GM12878 (cell line): ENCODE measurements around the gene RREB1. TPM values are rescaled to one million over a fixed set of nuclear protein-coding genes. Genes with fewer than 3 reads are reported as not detected.

Experiments used
- ATAC-seq: fragments of 200-7000 bp; cut with Tn5 transposase; 3 replicates; pipeline ENCODE4 v1.9.1; 2020; ENCODE audit warnings: mild to moderate bottlenecking, moderate library complexity
- BruUV-seq: library from RNA; stranded (reverse); fragments of 400-500 nt; replicated peaks from 2 replicates; lab custom pipeline; 2021; lab: Mats Ljungman, UMichigan
- CTCF ChIA-PET: fragments of 300-600 bp; sonication (Branson Sonifier 250); formaldehyde crosslinking; extraction: SDS; loops from one replicate; lab custom pipeline; 2021; ENCODE audit warnings: inconsistent platforms; lab: Yijun Ruan, JAX
- POLR2A ChIA-PET: fragments of 350-600 bp; formaldehyde crosslinking; extraction: SDS; loops from one replicate; lab custom pipeline; 2021; ENCODE audit warnings: inconsistent platforms; lab: Charles Lee
- RAD21 ChIA-PET: fragments of 300-600 bp; sonication (Branson Sonifier 250); formaldehyde crosslinking; loops from one replicate; lab custom pipeline; 2023; ENCODE audit warnings: antibody characterized with exemption; ENCODE audit not compliant: unreplicated experiment; lab: Charles Lee
- SMC1A ChIA-PET: fragments of 300-600 bp; sonication (Branson Sonifier 250); formaldehyde crosslinking; loops from one replicate; lab custom pipeline; 2023; ENCODE audit not compliant: unreplicated experiment, uncharacterized antibody; lab: Charles Lee
- DNase-seq: peaks from one replicate; pipeline ENCODE4 v3.0.0-alpha.2; 2011; ENCODE audit warnings: low read depth, low spot score
- FAIRE-seq: peaks from 3 replicates; lab custom pipeline; 2011; peaks lifted over from hg19 to GRCh38; lab: Jason Lieb, UNC
- H2AFZ ChIP-seq: 2 replicates; pipeline ENCODE4 v1.6.0; 2011; ENCODE audit warnings: low read depth, low read length, control low read depth; ENCODE audit not compliant: control insufficient read depth
- H3K27ac ChIP-seq: 2 replicates; pipeline ENCODE4 v1.5.1; 2011; ENCODE audit warnings: control low read depth; ENCODE audit not compliant: control insufficient read depth, insufficient read depth
- H3K27me3 ChIP-seq, 2 experiments: replicated peaks in 1 of 2; 2 replicates each; pipeline versions ENCODE4 v1.6.0 to v1.6.1; 2011; ENCODE audit warnings: low read length in 1 of 2; ENCODE audit not compliant: control insufficient read depth in 2 of 2, insufficient read depth in 2 of 2
- H3K36me3 ChIP-seq, 2 experiments: 2 replicates each; pipeline ENCODE4 v1.5.1; 2011; ENCODE audit warnings: low read length in 1 of 2; ENCODE audit not compliant: control insufficient read depth in 2 of 2, insufficient read depth in 2 of 2
- H3K4me1 ChIP-seq: 2 replicates; pipeline ENCODE4 v1.6.1; 2011; ENCODE audit warnings: mild to moderate bottlenecking, low read length, moderate library complexity, mixed read lengths; ENCODE audit not compliant: control insufficient read depth, insufficient read depth
- H3K4me2 ChIP-seq: 2 replicates; pipeline ENCODE4 v1.6.0; 2011; ENCODE audit warnings: control low read depth; ENCODE audit not compliant: control insufficient read depth, insufficient read depth
- H3K4me3 ChIP-seq: fragments of 200-600 bp; sonication (generic); 2 replicates; pipeline ENCODE4 v1.5.1; 2016
- H3K79me2 ChIP-seq: 2 replicates; pipeline ENCODE4 v1.6.0; 2011; ENCODE audit warnings: low read length; ENCODE audit not compliant: control insufficient read depth, insufficient read depth
- H3K9ac ChIP-seq: 2 replicates; pipeline ENCODE4 v1.8.0; 2011; ENCODE audit warnings: low read length, control low read depth, mixed read lengths; ENCODE audit not compliant: control insufficient read depth, insufficient read depth
- H3K9me3 ChIP-seq: replicated peaks from 3 replicates; pipeline ENCODE4 v1.5.1; 2011; ENCODE audit warnings: mild to moderate bottlenecking, low read length; ENCODE audit not compliant: control insufficient read depth, insufficient read depth
- H4K20me1 ChIP-seq: 2 replicates; pipeline ENCODE4 v1.6.0; 2011; ENCODE audit not compliant: control insufficient read depth, insufficient read depth
- CHD2 ChIP-seq: IDR thresholded peaks from 2 replicates; pipeline ENCODE4 v1.6.1; 2011; ENCODE audit warnings: low read depth, low read length, improper control_type of control experiment, borderline replicate concordance
- MXI1 ChIP-seq: fragments of 150-350 bp; IDR thresholded peaks from 2 replicates; pipeline ENCODE4 v1.6.1; 2011; ENCODE audit warnings: low read depth, mild to moderate bottlenecking, inconsistent platforms, low read length, improper control_type of control experiment
- SIN3A ChIP-seq: IDR thresholded peaks from 2 replicates; pipeline ENCODE4 v1.6.1; 2012; ENCODE audit warnings: low read depth, low read length, improper control_type of control experiment
- WGBS: methylation state at CpG from one replicate; pipeline ENCODE4 v1.1.6; 2016; ENCODE audit warnings: low lambda C conversion rate; ENCODE audit not compliant: insufficient replicate concordance, insufficient coverage; ENCODE audit errors: missing lambda C conversion rate; 5-methylcytosine and 5-hydroxymethylcytosine counted together
- in situ Hi-C: fragments of 300-500 bp; cut with MboI; formaldehyde crosslinking; loops from 9 replicates; pipeline ENCODE4 v1.14.3; 2018; ENCODE audit warnings: mixed read lengths
- intact Hi-C: fragments of 100-400 bp; cut with micrococcal nuclease; formaldehyde crosslinking; loops from one replicate; pipeline ENCODE4 v1.14.2; 2022; ENCODE audit not compliant: unreplicated experiment
- polyA plus RNA-seq, 11 experiments: library from polyadenylated mRNA; depleted of rRNA in 4 of 11; unstranded in 6 of 11; stranded (reverse) in 5 of 11; fragments of >200 nt; fragmentation: Nextera tagmentation in 4 of 11; fragmentation: Illumina TruSeq in 1 of 11; extraction: Ambion mirVana in 4 of 11; extraction: Trizol in 1 of 11; gene quantifications; 1 replicate in 1 of 11; 2 replicates in 10 of 11; pipeline versions ENCODE4 v1.2.1 to v1.2.3, GENCODE V29; 2011 to 2016; ENCODE audit warnings: inconsistent platforms in 2 of 11, missing spikeins in 2 of 11, low read depth in 1 of 11
- total RNA-seq, 4 experiments: library from RNA; depleted of rRNA in 3 of 4; stranded (reverse); fragments of >200 nt in 3 of 4; fragmentation: Illumina TruSeq in 1 of 4; extraction: Trizol in 1 of 4; gene quantifications; 2 replicates each; pipeline versions ENCODE4 v1.2.1 to v1.2.3, GENCODE V29; 2013 to 2021
- TF ChIP-seq, protein P1 (sequence below): IDR thresholded peaks from 2 replicates; pipeline ENCODE4 v1.6.1; 2011; ENCODE audit warnings: low read depth, low read length, improper control_type of control experiment, borderline replicate concordance
- TF ChIP-seq, protein P2 (sequence below): IDR thresholded peaks from 2 replicates; pipeline ENCODE4 v1.6.1; 2012; ENCODE audit warnings: mild to moderate bottlenecking, low read depth, low read length

Gene RREB1
- total and polyA plus RNA-seq, 10 of the 15 experiments (the other 5 are each of a cell fraction or from before 2014, with no cell fraction given) = 1.9 to 30.3 (median 8.6) TPM

DNA sequence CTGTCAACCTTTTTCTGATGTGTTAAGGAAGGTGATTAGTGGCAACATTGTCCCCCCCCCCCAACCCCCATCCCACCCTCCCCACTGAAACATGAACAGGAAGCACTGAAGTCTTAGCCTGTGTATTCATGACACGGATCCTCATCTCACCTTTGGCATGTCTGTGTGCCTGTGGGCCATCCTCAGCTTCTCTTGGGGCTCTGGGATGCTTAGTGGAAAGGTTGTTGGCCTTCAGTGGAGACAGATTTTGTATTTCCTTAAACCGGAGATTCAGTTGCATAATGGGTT lies 93.6 kb downstream of the RREB1 start:
- ChIA-PET SMC1A (interaction anchor here (0.7 to 0.8 kb wide), 2 partner anchors 23 to 42 kb away, joined by 3 read pairs; no protein-coding TSS in a partner anchor), RAD21 (interaction anchor here (1.4 to 2.5 kb wide), 2 partner anchors 49 to 134 kb away, joined by 3 to 6 read pairs; no protein-coding TSS in a partner anchor), CTCF (interaction anchor here (1.0 kb wide), 1 partner anchor 114 kb away, joined by 3 read pairs; no protein-coding TSS in a partner anchor), POLR2A (interaction anchor here (0.5 to 1.3 kb wide), 2 partner anchors 114 to 129 kb away, joined by 3 read pairs; no protein-coding TSS in a partner anchor)
- Histone ChIP-seq H3K4me3 (no peak overlapping the region), H4K20me1 (no peaks in the 10 kb centered on the region), H2AFZ (no peak overlapping the region), H3K27me3 (no peaks in the 10 kb centered on the region), H3K4me2 (peak overlapping the region; percentile 65), H3K4me1 (peaks cover 33% of the 10 kb centered on the region), H3K36me3 (peaks cover 10 to 34% of the 10 kb centered on the region in 2 experiments), H3K27ac (peak overlapping the region; percentile 87), H3K79me2 (peaks cover 2% of the 10 kb centered on the region), H3K9ac (no peak overlapping the region), H3K9me3 (no peaks in the 10 kb centered on the region)
- no peak for FAIRE-seq
- DNase-seq = no peak
- in situ Hi-C loops (no loop called here), intact Hi-C loops (no loop called here)
- TF ChIP-seq, protein P1, sequence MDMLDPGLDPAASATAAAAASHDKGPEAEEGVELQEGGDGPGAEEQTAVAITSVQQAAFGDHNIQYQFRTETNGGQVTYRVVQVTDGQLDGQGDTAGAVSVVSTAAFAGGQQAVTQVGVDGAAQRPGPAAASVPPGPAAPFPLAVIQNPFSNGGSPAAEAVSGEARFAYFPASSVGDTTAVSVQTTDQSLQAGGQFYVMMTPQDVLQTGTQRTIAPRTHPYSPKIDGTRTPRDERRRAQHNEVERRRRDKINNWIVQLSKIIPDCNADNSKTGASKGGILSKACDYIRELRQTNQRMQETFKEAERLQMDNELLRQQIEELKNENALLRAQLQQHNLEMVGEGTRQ = no peak
- no peak for TF ChIP-seq MXI1
- TF ChIP-seq SIN3A = no peak
- TF ChIP-seq, protein P2, sequence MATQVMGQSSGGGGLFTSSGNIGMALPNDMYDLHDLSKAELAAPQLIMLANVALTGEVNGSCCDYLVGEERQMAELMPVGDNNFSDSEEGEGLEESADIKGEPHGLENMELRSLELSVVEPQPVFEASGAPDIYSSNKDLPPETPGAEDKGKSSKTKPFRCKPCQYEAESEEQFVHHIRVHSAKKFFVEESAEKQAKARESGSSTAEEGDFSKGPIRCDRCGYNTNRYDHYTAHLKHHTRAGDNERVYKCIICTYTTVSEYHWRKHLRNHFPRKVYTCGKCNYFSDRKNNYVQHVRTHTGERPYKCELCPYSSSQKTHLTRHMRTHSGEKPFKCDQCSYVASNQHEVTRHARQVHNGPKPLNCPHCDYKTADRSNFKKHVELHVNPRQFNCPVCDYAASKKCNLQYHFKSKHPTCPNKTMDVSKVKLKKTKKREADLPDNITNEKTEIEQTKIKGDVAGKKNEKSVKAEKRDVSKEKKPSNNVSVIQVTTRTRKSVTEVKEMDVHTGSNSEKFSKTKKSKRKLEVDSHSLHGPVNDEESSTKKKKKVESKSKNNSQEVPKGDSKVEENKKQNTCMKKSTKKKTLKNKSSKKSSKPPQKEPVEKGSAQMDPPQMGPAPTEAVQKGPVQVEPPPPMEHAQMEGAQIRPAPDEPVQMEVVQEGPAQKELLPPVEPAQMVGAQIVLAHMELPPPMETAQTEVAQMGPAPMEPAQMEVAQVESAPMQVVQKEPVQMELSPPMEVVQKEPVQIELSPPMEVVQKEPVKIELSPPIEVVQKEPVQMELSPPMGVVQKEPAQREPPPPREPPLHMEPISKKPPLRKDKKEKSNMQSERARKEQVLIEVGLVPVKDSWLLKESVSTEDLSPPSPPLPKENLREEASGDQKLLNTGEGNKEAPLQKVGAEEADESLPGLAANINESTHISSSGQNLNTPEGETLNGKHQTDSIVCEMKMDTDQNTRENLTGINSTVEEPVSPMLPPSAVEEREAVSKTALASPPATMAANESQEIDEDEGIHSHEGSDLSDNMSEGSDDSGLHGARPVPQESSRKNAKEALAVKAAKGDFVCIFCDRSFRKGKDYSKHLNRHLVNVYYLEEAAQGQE = no peak
- TF ChIP-seq CHD2 = no peak
- 85% methylated on average over 2 of the region's 2 CpGs for WGBS
- no TSS peak for BruUV-seq
- no peak for ATAC-seq
